ENCODE results near the gene CAPZA1. TPM values are rescaled to one million over a fixed set of nuclear protein-coding genes. Genes with fewer than 3 reads are reported as not detected.
A peak's percentile ranks its signal among the peaks of the same experiment; 100 is the strongest.

Gene CAPZA1
- total and polyA plus RNA-seq, 2 experiments from 2014 or later, result 109 to 177 TPM

DNA sequence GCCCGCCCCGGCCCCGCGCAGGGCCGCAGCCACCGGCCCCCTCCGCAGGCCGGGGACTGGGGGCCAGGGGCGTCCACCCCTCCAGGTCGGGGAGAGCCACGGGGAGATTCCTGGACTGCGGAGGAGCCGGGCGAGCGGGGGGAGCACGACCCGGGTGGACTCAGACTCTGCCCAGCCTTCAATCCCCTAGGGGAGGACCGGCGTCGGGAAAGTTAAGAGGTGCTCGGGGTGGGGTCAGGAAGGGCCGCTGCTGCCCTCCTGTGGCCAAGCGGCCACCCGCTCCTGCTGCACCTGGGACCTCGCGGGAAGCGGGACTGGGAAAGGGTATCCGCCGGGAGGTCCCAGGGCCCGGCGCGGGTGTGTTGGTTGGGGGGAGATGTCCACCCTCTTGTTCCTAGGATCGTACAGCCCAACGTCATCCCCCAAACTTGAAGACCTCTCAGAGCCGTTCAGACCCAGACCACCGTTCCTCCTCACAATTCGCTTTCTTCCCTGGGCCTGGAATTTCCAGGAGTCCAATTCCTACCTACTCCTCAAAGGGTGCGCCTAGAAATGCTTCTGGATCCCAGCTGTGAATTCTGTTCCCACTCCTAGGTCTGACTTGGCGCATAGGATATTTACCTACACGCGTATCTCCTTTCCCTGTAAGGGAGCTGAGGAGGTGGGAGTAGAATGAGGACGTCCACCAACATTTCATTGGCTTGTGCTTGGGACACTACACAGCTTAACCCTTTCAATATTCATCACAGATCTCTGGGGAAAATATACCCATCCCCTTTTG lies 87.8 kb downstream of the CAPZA1 start:
- WGBS (ENCODE audit: low lambda C conversion rate, missing lambda C conversion rate), result 9% methylated on average over 26 of the region's 42 CpGs
- Histone ChIP-seq H3K9me3 (ENCODE audit: low read depth) (no peaks in the 10 kb centered on the region), H3K9me2 (replicated peaks; ENCODE audit: insufficient read depth) (no peaks in the 10 kb centered on the region), H3K36me3 (replicated peaks; ENCODE audit: insufficient read depth, low read depth) (no peaks in the 10 kb centered on the region), H3K4me2 (peak overlapping the region; percentile 81), H4K20me1 (ENCODE audit: insufficient read depth, poor library complexity, severe bottlenecking) (peaks cover 3% of the 10 kb centered on the region), H3K27ac (peak overlapping the region; percentile 97), H3K79me2 (peaks cover 36% of the 10 kb centered on the region), H3K27me3 (no peaks in the 10 kb centered on the region), H3K4me3 (peak overlapping the region; percentile 100), H3K4me1 (ENCODE audit: insufficient read depth) (peaks cover 26% of the 10 kb centered on the region), H2AFZ (peak overlapping the region; percentile 68)
- peak; percentile 96 for DNase-seq (ENCODE audit: low spot score)
- TF ChIP-seq, protein P1, sequence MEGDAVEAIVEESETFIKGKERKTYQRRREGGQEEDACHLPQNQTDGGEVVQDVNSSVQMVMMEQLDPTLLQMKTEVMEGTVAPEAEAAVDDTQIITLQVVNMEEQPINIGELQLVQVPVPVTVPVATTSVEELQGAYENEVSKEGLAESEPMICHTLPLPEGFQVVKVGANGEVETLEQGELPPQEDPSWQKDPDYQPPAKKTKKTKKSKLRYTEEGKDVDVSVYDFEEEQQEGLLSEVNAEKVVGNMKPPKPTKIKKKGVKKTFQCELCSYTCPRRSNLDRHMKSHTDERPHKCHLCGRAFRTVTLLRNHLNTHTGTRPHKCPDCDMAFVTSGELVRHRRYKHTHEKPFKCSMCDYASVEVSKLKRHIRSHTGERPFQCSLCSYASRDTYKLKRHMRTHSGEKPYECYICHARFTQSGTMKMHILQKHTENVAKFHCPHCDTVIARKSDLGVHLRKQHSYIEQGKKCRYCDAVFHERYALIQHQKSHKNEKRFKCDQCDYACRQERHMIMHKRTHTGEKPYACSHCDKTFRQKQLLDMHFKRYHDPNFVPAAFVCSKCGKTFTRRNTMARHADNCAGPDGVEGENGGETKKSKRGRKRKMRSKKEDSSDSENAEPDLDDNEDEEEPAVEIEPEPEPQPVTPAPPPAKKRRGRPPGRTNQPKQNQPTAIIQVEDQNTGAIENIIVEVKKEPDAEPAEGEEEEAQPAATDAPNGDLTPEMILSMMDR (IDR thresholded peaks at IDR 0.05; ENCODE audit: poor library complexity), result peak; percentile 98
- no peak for TF ChIP-seq EZH2 (IDR thresholded peaks at IDR 0.05; ENCODE audit: borderline replicate concordance)
- TF ChIP-seq EZH2phosphoT487 (IDR thresholded peaks at IDR 0.05; ENCODE audit: low read depth, severe bottlenecking, unreplicated experiment), result no peak

DNA sequence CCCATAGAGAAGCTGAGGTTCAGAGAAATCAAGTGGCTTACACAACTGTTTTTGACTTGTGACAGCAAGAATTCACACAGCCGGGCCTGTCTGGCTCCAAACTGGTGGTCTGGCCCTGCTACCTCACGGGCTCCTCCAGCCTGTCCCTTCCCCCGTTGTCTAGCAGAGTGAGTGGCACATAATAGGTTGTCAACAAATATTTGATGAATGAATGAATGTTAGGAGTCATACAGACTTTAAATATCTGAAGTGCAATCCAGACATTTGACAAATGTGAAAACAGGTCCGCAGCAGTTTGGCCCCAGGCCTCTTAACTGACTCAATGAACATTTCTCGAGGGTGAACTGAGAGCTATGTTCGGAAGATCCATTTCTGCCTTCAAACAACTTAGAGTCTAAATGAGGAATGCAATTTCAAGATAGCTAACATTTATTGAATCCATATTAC lies 88.4 kb downstream of the CAPZA1 start:
- 80% methylated on average over 6 of the region's 6 CpGs for WGBS (ENCODE audit: low lambda C conversion rate, missing lambda C conversion rate)
- Histone ChIP-seq H3K9me3 (ENCODE audit: low read depth) (no peaks in the 10 kb centered on the region), H3K27me3 (no peaks in the 10 kb centered on the region), H3K27ac (peak overlapping the region; percentile 97), H3K4me2 (peak overlapping the region; percentile 81), H3K9me2 (replicated peaks; ENCODE audit: insufficient read depth) (no peaks in the 10 kb centered on the region), H4K20me1 (ENCODE audit: insufficient read depth, poor library complexity, severe bottlenecking) (peaks cover 3% of the 10 kb centered on the region), H3K4me3 (no peak overlapping the region), H3K4me1 (ENCODE audit: insufficient read depth) (peaks cover 21% of the 10 kb centered on the region), H3K36me3 (replicated peaks; ENCODE audit: insufficient read depth, low read depth) (no peaks in the 10 kb centered on the region), H3K79me2 (peaks cover 30% of the 10 kb centered on the region), H2AFZ (no peak overlapping the region)
- DNase-seq (ENCODE audit: low spot score), result no peak
- TF ChIP-seq, protein P1 (IDR thresholded peaks at IDR 0.05; ENCODE audit: poor library complexity), result no peak
- no peak for TF ChIP-seq EZH2phosphoT487 (IDR thresholded peaks at IDR 0.05; ENCODE audit: low read depth, severe bottlenecking, unreplicated experiment)
- no peak for TF ChIP-seq EZH2 (IDR thresholded peaks at IDR 0.05; ENCODE audit: borderline replicate concordance)

DNA sequence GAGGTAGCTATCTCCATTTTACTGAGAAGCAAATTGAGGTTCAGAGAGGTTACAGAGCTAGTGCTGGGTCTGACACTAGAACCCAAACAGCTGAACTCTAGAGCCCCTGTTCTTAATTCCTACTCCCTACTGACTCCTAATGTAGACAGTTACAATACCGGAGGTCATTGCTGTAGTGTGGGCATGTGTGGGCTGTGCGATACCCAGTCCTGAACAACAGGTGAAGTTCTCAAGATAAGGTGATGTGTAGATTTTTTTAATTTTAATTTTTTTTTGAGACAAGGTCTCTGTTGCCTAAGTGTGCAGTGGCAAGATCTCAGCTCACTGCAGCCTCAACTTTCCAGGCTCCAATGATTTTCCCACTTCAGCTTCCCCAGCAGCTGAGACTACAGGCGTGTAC lies 88.9 kb downstream of the CAPZA1 start:
- TF ChIP-seq EZH2 (IDR thresholded peaks at IDR 0.05; ENCODE audit: borderline replicate concordance) (no peak), EZH2phosphoT487 (IDR thresholded peaks at IDR 0.05; ENCODE audit: low read depth, severe bottlenecking, unreplicated experiment) (no peak)
- TF ChIP-seq, protein P1 (IDR thresholded peaks at IDR 0.05; ENCODE audit: poor library complexity), result no peak
- 92% methylated on average over 3 of the region's 3 CpGs for WGBS (ENCODE audit: low lambda C conversion rate, missing lambda C conversion rate)
- peaks cover 3% of the 10 kb centered on the region for H4K20me1 ChIP-seq (ENCODE audit: insufficient read depth, poor library complexity, severe bottlenecking)
- H3K4me1 ChIP-seq (ENCODE audit: insufficient read depth), result peaks cover 16% of the 10 kb centered on the region
- peaks cover 26% of the 10 kb centered on the region for H3K79me2 ChIP-seq
- no peak overlapping the region for H3K27ac ChIP-seq
- H3K36me3 ChIP-seq (replicated peaks; ENCODE audit: insufficient read depth, low read depth), result no peaks in the 10 kb centered on the region
- no peak for DNase-seq (ENCODE audit: low spot score)
- H2AFZ ChIP-seq, result no peak overlapping the region
- H3K4me2 ChIP-seq, result no peak overlapping the region
- H3K9me3 ChIP-seq (ENCODE audit: low read depth), result no peaks in the 10 kb centered on the region
- no peaks in the 10 kb centered on the region for H3K9me2 ChIP-seq (replicated peaks; ENCODE audit: insufficient read depth)
- H3K27me3 ChIP-seq, result no peaks in the 10 kb centered on the region
- no peak overlapping the region for H3K4me3 ChIP-seq

Data from hepatocyte (in vitro differentiated cells).